Mesenchymal stem cell (in vitro differentiated cells and primary cell): Measurements from ENCODE around the gene PHF2.

Experiments used
- DNase-seq: peaks from one replicate; pipeline ENCODE4 v3.0.0-alpha.2; 2013
- H2AFZ ChIP-seq: one replicate; pipeline ENCODE4 v1.6.1; 2013; ENCODE audit warnings: low read depth, mild to moderate bottlenecking, control low read depth, inconsistent platforms, low read length, moderate library complexity
- H2AK5ac ChIP-seq: 2 replicates; pipeline ENCODE4 v1.6.1; 2013; ENCODE audit warnings: low read length, moderate library complexity, mild to moderate bottlenecking, inconsistent platforms; ENCODE audit not compliant: severe bottlenecking
- H2BK120ac ChIP-seq: one replicate; pipeline ENCODE4 v1.6.1; 2013; ENCODE audit warnings: low read depth, mild to moderate bottlenecking, inconsistent platforms, low read length, moderate library complexity
- H2BK12ac ChIP-seq, 2 experiments: one replicate each; pipeline ENCODE4 v1.6.1; 2013; ENCODE audit warnings: inconsistent platforms in 2 of 2, low read length in 2 of 2, mild to moderate bottlenecking in 2 of 2, moderate library complexity in 2 of 2, control low read depth in 1 of 2
- H2BK15ac ChIP-seq: one replicate; pipeline ENCODE4 v1.6.1; 2013; ENCODE audit warnings: mild to moderate bottlenecking, low read depth, inconsistent platforms; ENCODE audit not compliant: poor library complexity, severe bottlenecking
- H2BK5ac ChIP-seq: 2 replicates; pipeline ENCODE4 v1.6.1; 2013; ENCODE audit warnings: low read depth, mild to moderate bottlenecking, low read length, control low read depth, inconsistent platforms; ENCODE audit not compliant: poor library complexity, severe bottlenecking
- H3K14ac ChIP-seq, 2 experiments: one replicate each; pipeline ENCODE4 v1.6.1; 2013; ENCODE audit warnings: inconsistent platforms in 2 of 2, low read length in 2 of 2, control low read depth in 1 of 2, mild to moderate bottlenecking in 1 of 2, moderate library complexity in 1 of 2
- H3K18ac ChIP-seq, 2 experiments: one replicate each; pipeline ENCODE4 v1.6.1; 2013; ENCODE audit warnings: inconsistent platforms in 2 of 2, low read length in 2 of 2, control low read depth in 1 of 2, low read depth in 1 of 2, mild to moderate bottlenecking in 1 of 2
- H3K23ac ChIP-seq, 2 experiments: one replicate each; pipeline ENCODE4 v1.6.1; 2013; ENCODE audit warnings: inconsistent platforms in 2 of 2, low read length in 2 of 2, mild to moderate bottlenecking in 2 of 2, moderate library complexity in 2 of 2, control low read depth in 1 of 2
- H3K27ac ChIP-seq: 2 replicates; pipeline ENCODE4 v1.5.1; 2013; ENCODE audit warnings: mild to moderate bottlenecking, moderate library complexity, low read length, control low read depth, inconsistent platforms; ENCODE audit not compliant: poor library complexity, severe bottlenecking
- H3K27me3 ChIP-seq, 2 experiments: 2 replicates each; pipeline versions ENCODE4 v1.6.1 to v1.7.0; 2013; ENCODE audit warnings: low read length in 2 of 2, mild to moderate bottlenecking in 2 of 2, moderate library complexity in 2 of 2, control low read depth in 1 of 2, inconsistent platforms in 1 of 2; ENCODE audit not compliant: control insufficient read depth in 1 of 2, insufficient read depth in 1 of 2
- H3K36me3 ChIP-seq, 2 experiments: 2 replicates each; pipeline versions ENCODE4 v1.6.1 to v1.7.0; 2013; ENCODE audit warnings: low read length in 2 of 2, control low read depth in 1 of 2, inconsistent platforms in 1 of 2, low read depth in 1 of 2, mild to moderate bottlenecking in 1 of 2; ENCODE audit not compliant: insufficient read depth in 2 of 2, control insufficient read depth in 1 of 2
- H3K4ac ChIP-seq, 2 experiments: one replicate each; pipeline ENCODE4 v1.6.1; 2013; ENCODE audit warnings: inconsistent platforms in 2 of 2, low read length in 2 of 2, mild to moderate bottlenecking in 2 of 2, moderate library complexity in 2 of 2, control low read depth in 1 of 2, low read depth in 1 of 2
- H3K4me1 ChIP-seq: 2 replicates; pipeline ENCODE4 v1.6.1; 2013; ENCODE audit warnings: low read depth, low read length, control low read depth; ENCODE audit not compliant: control insufficient read depth, insufficient read depth
- H3K4me2 ChIP-seq: 2 replicates; pipeline ENCODE4 v1.6.1; 2013; ENCODE audit warnings: low read length, mild to moderate bottlenecking, inconsistent platforms; ENCODE audit not compliant: poor library complexity, severe bottlenecking
- H3K4me3 ChIP-seq, 2 experiments: 2 replicates each; pipeline versions ENCODE4 v1.5.1 to v1.7.0; 2013; ENCODE audit warnings: low read length in 2 of 2, mild to moderate bottlenecking in 2 of 2, control low read depth in 1 of 2, low read depth in 1 of 2; ENCODE audit not compliant: insufficient read depth in 1 of 2
- H3K79me1 ChIP-seq: replicated peaks from 2 replicates; pipeline ENCODE4 v1.6.1; 2013; ENCODE audit warnings: mild to moderate bottlenecking, control low read depth, low read length, inconsistent platforms; ENCODE audit not compliant: poor library complexity, severe bottlenecking
- H3K9ac ChIP-seq: 2 replicates; pipeline ENCODE4 v1.7.0; 2013; ENCODE audit warnings: mild to moderate bottlenecking, low read length, moderate library complexity
- H3K9me3 ChIP-seq: 2 replicates; pipeline ENCODE4 v1.7.0; 2013; ENCODE audit warnings: mild to moderate bottlenecking, low read length; ENCODE audit not compliant: control insufficient read depth
- H4K8ac ChIP-seq: one replicate; pipeline ENCODE4 v1.6.1; 2013; ENCODE audit warnings: inconsistent platforms, mild to moderate bottlenecking, low read length, moderate library complexity
- H4K91ac ChIP-seq: one replicate; pipeline ENCODE4 v1.6.1; 2013; ENCODE audit warnings: mild to moderate bottlenecking, low read length, inconsistent platforms
- WGBS: methylation state at CpG from one replicate; pipeline ENCODE4 v1.1.7; 2013; ENCODE audit warnings: mixed read lengths; 5-methylcytosine and 5-hydroxymethylcytosine counted together

PHF2 gene

GRCh38 chr9:93635186-93636107 lies 59.1 kb downstream of the PHF2 start:
- Histone ChIP-seq H3K9ac (no peak overlapping the region), H2BK12ac (no peak overlapping the region), H3K27ac (no peak overlapping the region), H2BK120ac (no peak overlapping the region), H3K4me3 (no peak overlapping the region), H3K14ac (no peak overlapping the region), H3K36me3 (peaks cover 58 to 72% of the 10 kb centered on the region in 2 experiments), H4K8ac (no peak overlapping the region), H3K4me2 (no peak overlapping the region), H2AFZ (no peak overlapping the region), H3K9me3 (peaks cover 38% of the 10 kb centered on the region), H3K4ac (no peak overlapping the region), H3K18ac (no peak overlapping the region), H2BK5ac (no peak overlapping the region), H3K23ac (no peak overlapping the region), H3K79me1 (peaks cover 21% of the 10 kb centered on the region), H3K27me3 (no peaks in the 10 kb centered on the region), H4K91ac (no peak overlapping the region), H3K4me1 (peaks cover 2% of the 10 kb centered on the region), H2BK15ac (no peak overlapping the region), H2AK5ac (no peak overlapping the region)
- DNase-seq, result no peak
- WGBS, result 90% methylated on average over 13 of the region's 13 CpGs

GRCh38 chr9:93636172-93636661 lies 59.8 kb downstream of the PHF2 start:
- DNase-seq, result no peak
- H3K4me1 ChIP-seq, result no peaks in the 10 kb centered on the region
- no peak overlapping the region for H3K9ac ChIP-seq
- WGBS, result 95% methylated on average over 15 of the region's 15 CpGs
- no peak overlapping the region for H2AK5ac ChIP-seq
- H3K23ac ChIP-seq, result no peak overlapping the region
- no peaks in the 10 kb centered on the region for H3K27me3 ChIP-seq
- no peak overlapping the region for H2BK15ac ChIP-seq
- H3K4me2 ChIP-seq, result no peak overlapping the region
- no peak overlapping the region for H2AFZ ChIP-seq
- H4K91ac ChIP-seq, result no peak overlapping the region
- H3K36me3 ChIP-seq, result peaks cover 51 to 79% of the 10 kb centered on the region in 2 experiments
- no peak overlapping the region for H2BK120ac ChIP-seq
- H3K27ac ChIP-seq, result no peak overlapping the region
- no peak overlapping the region for H3K4ac ChIP-seq
- H3K4me3 ChIP-seq, result no peak overlapping the region
- peaks cover 41% of the 10 kb centered on the region for H3K9me3 ChIP-seq
- peaks cover 14% of the 10 kb centered on the region for H3K79me1 ChIP-seq
- no peak overlapping the region for H3K18ac ChIP-seq
- H3K14ac ChIP-seq, result no peak overlapping the region
- H2BK5ac ChIP-seq, result no peak overlapping the region
- no peak overlapping the region for H2BK12ac ChIP-seq
- no peak overlapping the region for H4K8ac ChIP-seq

- Histone ChIP-seq H3K23ac (no peak overlapping the region), H2BK12ac (no peak overlapping the region), H2AFZ (no peak overlapping the region), H2BK120ac (no peak overlapping the region), H2BK15ac (no peak overlapping the region), H3K18ac (no peak overlapping the region), H3K4me2 (no peak overlapping the region), H4K91ac (no peak overlapping the region), H3K36me3 (peaks cover 51 to 83% of the 10 kb centered on the region in 2 experiments), H3K9ac (no peak overlapping the region), H3K27me3 (no peaks in the 10 kb centered on the region), H3K4me1 (no peaks in the 10 kb centered on the region), H2AK5ac (no peak overlapping the region), H3K9me3 (peaks cover 41% of the 10 kb centered on the region), H3K14ac (no peak overlapping the region), H3K27ac (no peak overlapping the region), H4K8ac (no peak overlapping the region), H3K4ac (no peak overlapping the region), H2BK5ac (no peak overlapping the region), H3K79me1 (peaks cover 14% of the 10 kb centered on the region), H3K4me3 (no peak overlapping the region)
- DNase-seq, result no peak
- WGBS, result 79% methylated on average over 5 of the region's 5 CpGs
These were observed 60.3 kb downstream of the PHF2 start for GRCh38 chr9:93636667-93637066.

- H3K27ac ChIP-seq, result no peak overlapping the region
- no peak overlapping the region for H2BK120ac ChIP-seq
- H3K4me2 ChIP-seq, result no peak overlapping the region
- H2BK5ac ChIP-seq, result no peak overlapping the region
- no peaks in the 10 kb centered on the region for H3K27me3 ChIP-seq
- no peak for DNase-seq
- WGBS, result 100% methylated on average over 1 of the region's 3 CpGs
- H3K36me3 ChIP-seq, result peaks cover 45 to 78% of the 10 kb centered on the region in 2 experiments
- no peak overlapping the region for H3K4ac ChIP-seq
- H2AK5ac ChIP-seq, result no peak overlapping the region
- H2BK12ac ChIP-seq, result no peak overlapping the region
- H3K4me1 ChIP-seq, result peaks cover under 1% of the 10 kb centered on the region
- H3K79me1 ChIP-seq, result peaks cover 13% of the 10 kb centered on the region
- H3K9me3 ChIP-seq, result peaks cover 41% of the 10 kb centered on the region
- no peak overlapping the region for H3K9ac ChIP-seq
- no peak overlapping the region for H4K8ac ChIP-seq
- H3K4me3 ChIP-seq, result no peak overlapping the region
- H3K23ac ChIP-seq, result no peak overlapping the region
- no peak overlapping the region for H2BK15ac ChIP-seq
- H2AFZ ChIP-seq, result no peak overlapping the region
- no peak overlapping the region for H4K91ac ChIP-seq
- H3K18ac ChIP-seq, result no peak overlapping the region
- H3K14ac ChIP-seq, result no peak overlapping the region
These were observed 61.5 kb downstream of the PHF2 start for GRCh38 chr9:93637886-93638285.
